AG09309 (cell line): Measurements from ENCODE around the gene DEPDC1.

Experiments used
- DNase-seq: peaks from one replicate; pipeline ENCODE4 v3.0.0-alpha.2; 2010; ENCODE audit warnings: low read depth
- H3K4me3 ChIP-seq: 2 replicates; pipeline ENCODE4 v1.5.1; 2011; ENCODE audit warnings: mild to moderate bottlenecking, low read depth, low read length, moderate library complexity; ENCODE audit not compliant: control insufficient read depth
- CTCF ChIP-seq: IDR thresholded peaks from 2 replicates; pipeline ENCODE4 v1.5.1; 2011; ENCODE audit warnings: mild to moderate bottlenecking, low read depth, low read length, inconsistent platforms; ENCODE audit not compliant: insufficient read depth, control insufficient read depth; ENCODE audit errors: missing control alignments

The DEPDC1 gene

GRCh38 chr1:68448365-68448764 lies 48.5 kb downstream of the DEPDC1 start:
- H3K4me3 ChIP-seq = no peak overlapping the region
- DNase-seq = no peak
- no peak for TF ChIP-seq CTCF

DNA sequence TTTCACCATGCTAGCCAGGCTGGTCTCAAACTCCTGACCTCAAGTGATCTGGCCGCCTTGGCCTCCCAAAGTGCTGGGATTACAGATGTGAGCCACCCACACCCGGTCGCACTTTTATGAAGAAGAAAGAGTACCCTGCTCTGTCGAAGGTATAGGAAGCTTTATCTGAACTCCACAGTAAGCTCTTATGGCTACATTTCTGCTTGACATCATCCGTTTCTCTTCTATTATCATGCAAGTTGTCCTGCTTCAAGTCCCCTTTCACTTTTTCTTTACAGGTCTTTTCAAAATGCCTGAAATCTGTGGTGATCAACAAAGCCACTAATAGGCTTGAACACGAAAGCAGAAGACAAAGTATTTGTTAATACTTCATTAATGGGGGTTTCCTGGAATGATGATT lies 51.2 kb downstream of the DEPDC1 start:
- DNase-seq = no peak
- TF ChIP-seq CTCF = no peak
- H3K4me3 ChIP-seq = no peak overlapping the region

GRCh38 chr1:68442822-68443556 lies 53.9 kb downstream of the DEPDC1 start:
- TF ChIP-seq CTCF = peak; percentile 76
- DNase-seq = peak; percentile 32
- no peak overlapping the region for H3K4me3 ChIP-seq

GRCh38 chr1:68442006-68442405 lies 54.9 kb downstream of the DEPDC1 start:
- H3K4me3 ChIP-seq = no peak overlapping the region
- no peak for TF ChIP-seq CTCF
- DNase-seq = no peak

GRCh38 chr1:68438310-68438709 lies 58.6 kb downstream of the DEPDC1 start:
- no peak for TF ChIP-seq CTCF
- H3K4me3 ChIP-seq = no peak overlapping the region
- no peak for DNase-seq

DNA sequence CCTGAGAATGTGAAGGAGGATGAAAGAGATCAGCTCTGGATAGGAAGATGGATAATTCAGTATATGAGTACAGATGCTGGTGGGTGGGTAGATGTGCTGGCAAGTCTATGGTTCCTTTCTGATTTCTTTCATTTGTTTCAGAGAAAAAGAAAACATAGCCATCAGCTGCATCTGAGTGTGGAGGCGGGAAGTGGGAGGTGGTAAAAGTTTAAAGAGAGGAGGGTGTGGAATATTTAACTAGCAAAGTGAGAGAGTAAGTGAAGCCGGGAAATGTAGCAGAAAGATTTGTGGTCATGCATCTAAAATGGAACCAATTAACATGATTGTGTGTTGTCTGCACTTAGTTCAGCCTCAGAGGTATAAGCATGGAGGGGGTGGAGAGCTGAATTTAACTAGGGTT lies 63.5 kb downstream of the DEPDC1 start:
- no peak for DNase-seq
- H3K4me3 ChIP-seq = no peak overlapping the region
- no peak for TF ChIP-seq CTCF

- TF ChIP-seq CTCF = no peak
- no peak for DNase-seq
- no peak overlapping the region for H3K4me3 ChIP-seq
These were observed 65.8 kb downstream of the DEPDC1 start for GRCh38 chr1:68431076-68431475.
